ENCODE measurements around the gene HOXB1. TPM values are rescaled to one million over a fixed set of nuclear protein-coding genes. Genes with fewer than 3 reads are reported as not detected.

The HOXB1 gene
- total and polyA plus RNA-seq, 12 donors: not detected

- H3K36me3 ChIP-seq: no peaks in the 10 kb centered on the region
- H3K4me3 ChIP-seq: peak within 1 kb of the TSS; percentile 30 to 61 (median 40)
- H3K4me1 ChIP-seq: peaks cover 0 to 52% (median 7%) of the 10 kb centered on the region in 9 donors
- DNase-seq (peak; percentile 20 to 52), ATAC-seq (peak in 6 of 8 donors; percentile 26 to 73 (median 56))
- intact Hi-C loops (cut with DNase I): loop anchor here in 2 of 10 donors (5.0 kb wide), 1 partner anchor 36 kb away; no protein-coding TSS in a partner anchor
- no peaks in the 10 kb centered on the region for H3K9me3 ChIP-seq
- H3K27me3 ChIP-seq: peaks cover 65 to 100% (median 100%) of the 10 kb centered on the region in 7 donors
- TF ChIP-seq CTCF (IDR thresholded peaks at IDR 0.05): no peak
- H3K27ac ChIP-seq: peak within 1 kb of the TSS in 6 of 10 donors; percentile 21 to 83 (median 68)
- 1 to 2% methylated on average over 54 to 57 of the region's 58 CpGs for WGBS, 2 donors
Observed at GRCh38 chr17:48577946-48578615, 47.3 kb upstream of the HOXB1 start, which contains the start of gene HOXB4. Gene HOXB4 (minus strand): TSS chr17:48578350. CDS start chr17:48578319, 31 bp downstream.

GRCh38 chr17:48577330-48577945 lies 46.6 kb upstream of the HOXB1 start:
- intact Hi-C loops (cut with DNase I): loop anchor here in 2 of 10 donors (5.0 kb wide), 1 partner anchor 35 kb away; no protein-coding TSS in a partner anchor
- Histone ChIP-seq H3K4me3 (peak overlapping the region in 9 of 10 donors; percentile 2 to 61 (median 39)), H3K9me3 (no peaks in the 10 kb centered on the region), H3K4me1 (peaks cover 0 to 50% (median 7%) of the 10 kb centered on the region in 9 donors), H3K27me3 (peaks cover 70 to 100% (median 100%) of the 10 kb centered on the region in 7 donors), H3K27ac (peak overlapping the region in 3 of 10 donors; percentile 74 to 83 (median 80)), H3K36me3 (no peaks in the 10 kb centered on the region)
- 4 to 8% methylated on average over 19 of the region's 19 CpGs for whole genome bisulfite sequencing, 2 donors
- DNase-seq (no peak), ATAC-seq (no peak)
- TF ChIP-seq CTCF (IDR thresholded peaks at IDR 0.05): no peak

- no peak for DNase-seq
- Histone ChIP-seq H3K9me3 (no peaks in the 10 kb centered on the region), H3K4me3 (peak overlapping the region in 8 of 10 donors; percentile 2 to 61 (median 30)), H3K4me1 (peaks cover 0 to 42% (median 7%) of the 10 kb centered on the region in 9 donors), H3K27me3 (peaks cover 66 to 100% (median 100%) of the 10 kb centered on the region in 7 donors), H3K36me3 (no peaks in the 10 kb centered on the region), H3K27ac (peak overlapping the region in 3 of 10 donors; percentile 14 to 83 (median 74))
- intact Hi-C loops (cut with DNase I): loop anchor here in 2 of 10 donors (5.0 kb wide), 1 partner anchor 34 kb away; no protein-coding TSS in a partner anchor
- no peak for TF ChIP-seq CTCF (IDR thresholded peaks at IDR 0.05)
- no peak for ATAC-seq
- 6 to 11% methylated on average over 42 to 43 of the region's 43 CpGs for WGBS, 2 donors
Observed at GRCh38 chr17:48576479-48577309, 45.9 kb upstream of the HOXB1 start.
